A549 (cell line): Measurements from ENCODE around the gene POT1. TPM values are rescaled to one million over a fixed set of nuclear protein-coding genes. Genes with fewer than 3 reads are reported as not detected.
A peak's percentile ranks its signal among the peaks of the same experiment; 100 is the strongest.

ENCODE experiments used
- ATAC-seq, 2 experiments: fragments of 200-7000 bp in 1 of 2; fragments of >200 bp in 1 of 2; cut with Nextera tagmentation in 1 of 2; cut with Tn5 transposase in 1 of 2; 3 replicates each; pipeline versions ENCODE4 v1.8.0 to v1.9.1; 2018 to 2020; ENCODE audit warnings: mild to moderate bottlenecking in 1 of 2, moderate library complexity in 1 of 2
- CTCF ChIA-PET: fragments of 300-600 bp; sonication (Branson Sonifier 250); formaldehyde crosslinking; extraction: SDS; loops from one replicate; lab custom pipeline; 2021; ENCODE audit warnings: antibody characterized with exemption, inconsistent platforms; lab: Yijun Ruan, JAX
- POLR2A ChIA-PET: fragments of 350-600 bp; formaldehyde crosslinking; extraction: SDS; loops from one replicate; lab custom pipeline; 2021; ENCODE audit warnings: antibody characterized with exemption, inconsistent platforms; lab: Yijun Ruan, JAX
- DNase-seq, 2 experiments: peaks; one replicate each; pipeline versions ENCODE4 v3.0.0 to v3.0.0-alpha.2; 2011 to 2016; ENCODE audit warnings: low read depth in 1 of 2, low spot score in 1 of 2
- FAIRE-seq: peaks from 2 replicates; lab custom pipeline; 2011; peaks lifted over from hg19 to GRCh38; lab: Jason Lieb, UNC
- H3K27ac ChIP-seq, 2 experiments: fragments of >200 bp; sonication (Bioruptor Twin); formaldehyde crosslinking; 3 replicates each; pipeline ENCODE4 v1.5.1; 2016 to 2017
- H3K4me1 ChIP-seq: fragments of >200 bp; sonication (Bioruptor Twin); formaldehyde crosslinking; 3 replicates; pipeline ENCODE4 v1.6.1; 2016
- H3K4me2 ChIP-seq: fragments of >200 bp; sonication (Bioruptor Twin); formaldehyde crosslinking; 3 replicates; pipeline ENCODE4 v1.6.1; 2016
- H3K4me3 ChIP-seq: fragments of >200 bp; sonication (Bioruptor Twin); formaldehyde crosslinking; 3 replicates; pipeline ENCODE4 v1.5.1; 2016
- H3K9me3 ChIP-seq: fragments of >200 bp; sonication (Bioruptor Twin); formaldehyde crosslinking; 3 replicates; pipeline ENCODE4 v1.6.1; 2016
- CHD4 ChIP-seq: fragments of 200-600 bp; sonication (generic); IDR thresholded peaks from 2 replicates; pipeline ENCODE4 v1.6.1; 2016; ENCODE audit warnings: antibody characterized with exemption, mild to moderate bottlenecking, borderline replicate concordance
- FOXS1 ChIP-seq: fragments of 250-450 bp; sonication (Bioruptor Pico); IDR thresholded peaks from 2 replicates; pipeline ENCODE4 v1.5.0; 2020; ENCODE audit warnings: mild to moderate bottlenecking, moderate library complexity
- JUNB ChIP-seq: fragments of >200 bp; sonication (Bioruptor Twin); formaldehyde crosslinking; IDR thresholded peaks from 2 replicates; pipeline ENCODE4 v1.6.1; 2016
- KDM1A ChIP-seq: fragments of 200-600 bp; sonication (generic); IDR thresholded peaks from 2 replicates; pipeline ENCODE4 v1.6.1; 2016; ENCODE audit warnings: low read depth, mild to moderate bottlenecking
- MAFK ChIP-seq: fragments of 450-650 bp; IDR thresholded peaks from 2 replicates; pipeline ENCODE4 v1.6.1; 2014; ENCODE audit not compliant: partially characterized antibody
- NFE2L2 ChIP-seq: fragments of 150-350 bp; conservative IDR thresholded peaks from 2 replicates; pipeline ENCODE4 v1.6.1; 2014; ENCODE audit warnings: low read length
- RAD21 ChIP-seq, 2 experiments: fragments of >200 bp in 1 of 2; sonication (Bioruptor Twin) in 1 of 2; formaldehyde crosslinking in 1 of 2; IDR thresholded peaks in 1 of 2; conservative IDR thresholded peaks in 1 of 2; 2 replicates in 1 of 2; 3 replicates in 1 of 2; pipeline ENCODE4 v1.6.1; 2012 to 2018; ENCODE audit warnings: inconsistent platforms in 1 of 2
- SMC3 ChIP-seq: fragments of >200 bp; sonication (Bioruptor Twin); formaldehyde crosslinking; IDR thresholded peaks from 3 replicates; pipeline ENCODE4 v1.6.1; 2018; ENCODE audit warnings: inconsistent platforms
- TP53 ChIP-seq: fragments of 250-450 bp; sonication (Bioruptor Pico); IDR thresholded peaks from 2 replicates; pipeline ENCODE4 v1.5.0; 2021; ENCODE audit warnings: mild to moderate bottlenecking, moderate library complexity
- ZC3H11A ChIP-seq: fragments of 450-650 bp; IDR thresholded peaks from 2 replicates; pipeline ENCODE4 v1.6.1; 2014; ENCODE audit warnings: antibody characterized with exemption, mild to moderate bottlenecking
- ZSCAN20 ChIP-seq: fragments of 250-450 bp; sonication (Bioruptor Pico); IDR thresholded peaks from 2 replicates; pipeline ENCODE4 v1.8.0; 2022; ENCODE audit warnings: mild to moderate bottlenecking, moderate library complexity
- WGBS: methylation state at CpG from one replicate; pipeline ENCODE4 v1.1.6; 2017; ENCODE audit errors: missing lambda C conversion rate; 5-methylcytosine and 5-hydroxymethylcytosine counted together
- polyA plus RNA-seq, 4 experiments: library from polyadenylated mRNA; depleted of rRNA in 3 of 4; stranded (reverse); fragments of >200 nt; fragmentation: RNase III in 1 of 4; extraction: RNeasy Plus Mini Kit Qiagen cat#74134 plus additional on column Dnase treatment in 1 of 4; gene quantifications; 2 replicates in 3 of 4; 3 replicates in 1 of 4; pipeline ENCODE4 v1.2.3, GENCODE V29; 2011 to 2017
- TF ChIP-seq, protein P1 (sequence below): fragments of 250-450 bp; sonication (Bioruptor Pico); IDR thresholded peaks from 2 replicates; pipeline ENCODE4 v1.5.0; 2021; ENCODE audit warnings: mild to moderate bottlenecking, moderate library complexity, borderline replicate concordance
- TF ChIP-seq, protein P2 (sequence below): IDR thresholded peaks from 2 replicates; pipeline ENCODE4 v1.6.1; 2012
- TF ChIP-seq, protein P3 (sequence below): fragments of >200 bp; sonication (Bioruptor Twin); formaldehyde crosslinking; IDR thresholded peaks from 3 replicates; pipeline ENCODE4 v1.5.1; 2016

Gene POT1
- polyA plus RNA-seq, 2 of the 4 experiments (the other 2 are of a cell fraction), result 21.6 to 56.2 TPM

DNA sequence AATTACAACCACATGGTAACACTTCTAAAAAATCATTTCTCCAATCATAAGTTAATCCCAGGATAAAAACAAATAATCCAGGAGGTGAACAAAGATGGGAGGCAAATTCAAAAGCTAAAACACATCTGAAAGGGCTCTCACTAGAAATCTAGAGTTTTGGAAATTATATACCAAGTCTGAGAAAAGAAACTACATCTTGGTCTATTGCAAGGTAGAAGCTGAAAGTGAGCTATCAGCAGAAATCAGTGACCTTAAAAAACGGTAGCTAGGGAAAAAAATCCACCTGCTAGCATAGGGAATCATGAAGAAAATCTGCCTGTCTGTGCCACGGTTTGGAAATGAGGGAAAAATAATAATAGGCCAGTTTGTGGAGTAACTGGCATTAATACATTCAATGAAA is 50.5 kb downstream of the POT1 start:
- TF ChIP-seq JUNB (no peak), NFE2L2 (no peak)
- TF ChIP-seq, protein P1, sequence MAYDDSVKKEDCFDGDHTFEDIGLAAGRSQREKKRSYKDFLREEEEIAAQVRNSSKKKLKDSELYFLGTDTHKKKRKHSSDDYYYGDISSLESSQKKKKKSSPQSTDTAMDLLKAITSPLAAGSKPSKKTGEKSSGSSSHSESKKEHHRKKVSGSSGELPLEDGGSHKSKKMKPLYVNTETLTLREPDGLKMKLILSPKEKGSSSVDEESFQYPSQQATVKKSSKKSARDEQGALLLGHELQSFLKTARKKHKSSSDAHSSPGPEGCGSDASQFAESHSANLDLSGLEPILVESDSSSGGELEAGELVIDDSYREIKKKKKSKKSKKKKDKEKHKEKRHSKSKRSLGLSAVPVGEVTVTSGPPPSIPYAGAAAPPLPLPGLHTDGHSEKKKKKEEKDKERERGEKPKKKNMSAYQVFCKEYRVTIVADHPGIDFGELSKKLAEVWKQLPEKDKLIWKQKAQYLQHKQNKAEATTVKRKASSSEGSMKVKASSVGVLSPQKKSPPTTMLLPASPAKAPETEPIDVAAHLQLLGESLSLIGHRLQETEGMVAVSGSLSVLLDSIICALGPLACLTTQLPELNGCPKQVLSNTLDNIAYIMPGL, result no peak
- TF ChIP-seq, all 56 proteins: peak for 0
- no peak overlapping the region for H3K27ac ChIP-seq
- no peaks in the 10 kb centered on the region for H3K9me3 ChIP-seq
- ChIA-PET POLR2A (no interaction called here), CTCF (no interaction called here)
- 40% methylated on average over 2 of the region's 2 CpGs for WGBS
- H3K4me2 ChIP-seq, result no peak overlapping the region
- H3K4me1 ChIP-seq, result no peaks in the 10 kb centered on the region
- DNase-seq (no peak), FAIRE-seq (no peak), ATAC-seq (no peak)
- no peak overlapping the region for H3K4me3 ChIP-seq

DNA sequence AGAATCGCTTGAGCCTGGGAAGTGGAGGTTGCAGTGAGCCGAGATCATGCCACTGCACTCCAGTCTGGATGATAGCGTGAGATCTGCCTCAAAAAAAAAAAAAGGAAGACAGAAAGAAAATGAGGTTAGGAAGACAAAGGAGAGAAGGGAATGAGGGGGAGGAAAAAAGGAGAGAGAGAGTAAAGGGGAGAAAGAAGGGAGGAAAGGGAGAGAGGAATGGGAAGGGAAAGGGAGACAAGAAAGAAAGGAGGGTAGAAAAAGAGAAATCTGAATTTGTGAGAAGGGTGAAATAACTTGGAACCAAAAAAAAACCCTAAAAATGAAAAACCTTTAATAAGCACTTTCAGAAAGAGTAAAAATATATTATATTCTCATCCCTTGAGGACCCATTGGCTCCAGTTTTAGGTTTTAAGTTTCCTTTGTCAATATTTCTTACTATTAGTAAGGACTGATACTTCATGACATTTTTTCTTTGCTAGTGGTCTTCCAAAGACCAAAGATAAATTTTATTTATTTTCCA is 54.9 kb downstream of the POT1 start:
- DNase-seq, result no peak
- no peaks in the 10 kb centered on the region for H3K4me1 ChIP-seq
- WGBS, result 89% methylated on average over 3 of the region's 3 CpGs
- TF ChIP-seq FOXS1 (no peak), CHD4 (no peak), MAFK (no peak)
- TF ChIP-seq, all 56 proteins: peak for 0
- ChIA-PET CTCF (no interaction called here), POLR2A (no interaction called here)
- ATAC-seq (no peak), FAIRE-seq (no peak)
- H3K27ac ChIP-seq, result no peak overlapping the region
- H3K9me3 ChIP-seq, result no peaks in the 10 kb centered on the region
- no peak overlapping the region for H3K4me3 ChIP-seq
- no peak overlapping the region for H3K4me2 ChIP-seq

DNA sequence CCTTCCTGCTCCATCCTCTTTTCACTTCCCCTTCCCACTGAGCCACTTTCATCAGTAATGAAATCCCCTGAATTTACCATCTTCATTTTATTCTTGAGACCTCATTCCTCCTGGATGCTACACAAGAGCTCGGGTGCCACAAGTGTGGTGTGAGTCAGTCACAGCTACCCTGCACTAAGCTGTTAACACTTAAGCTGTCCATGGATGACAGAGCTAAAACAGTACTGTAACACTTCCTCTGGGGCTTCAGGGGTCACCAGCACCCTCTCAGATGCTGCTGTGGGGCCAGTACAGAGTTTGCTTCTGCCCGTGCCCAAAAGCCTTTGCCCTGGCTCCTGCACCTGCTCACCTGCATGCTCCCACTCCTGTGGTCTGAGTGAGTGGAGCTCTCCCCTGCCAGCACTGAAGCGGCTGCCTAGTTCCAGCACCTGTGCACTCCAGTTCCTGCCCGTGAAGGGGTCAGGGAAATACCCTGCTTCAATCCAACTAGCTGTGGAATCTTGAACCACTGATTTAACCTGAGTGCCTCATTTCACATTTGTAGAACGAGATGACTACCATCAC is 71.9 kb downstream of the POT1 start:
- FAIRE-seq, result no peak
- ChIA-PET POLR2A (no interaction called here), CTCF (interaction anchor here (0.6 to 1.2 kb wide), 2 partner anchors 9 to 179 kb away, joined by 3 to 5 read pairs; no protein-coding TSS in a partner anchor)
- TF ChIP-seq, protein P2, sequence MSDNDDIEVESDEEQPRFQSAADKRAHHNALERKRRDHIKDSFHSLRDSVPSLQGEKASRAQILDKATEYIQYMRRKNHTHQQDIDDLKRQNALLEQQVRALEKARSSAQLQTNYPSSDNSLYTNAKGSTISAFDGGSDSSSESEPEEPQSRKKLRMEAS, result no peak
- TF ChIP-seq ZSCAN20 (CRISPR knock-in tag), result no peak
- TF ChIP-seq, protein P1, result no peak
- WGBS, result 70% methylated on average over 4 of the region's 5 CpGs
- Histone ChIP-seq H3K4me2 (no peak overlapping the region), H3K4me3 (no peak overlapping the region), H3K9me3 (no peaks in the 10 kb centered on the region), H3K27ac (no peak overlapping the region), H3K4me1 (no peaks in the 10 kb centered on the region)
- DNase-seq, result no peak
- ATAC-seq, result peak in 1 of 2 experiments; percentile 54; a peak in 2 of 6 replicates

DNA sequence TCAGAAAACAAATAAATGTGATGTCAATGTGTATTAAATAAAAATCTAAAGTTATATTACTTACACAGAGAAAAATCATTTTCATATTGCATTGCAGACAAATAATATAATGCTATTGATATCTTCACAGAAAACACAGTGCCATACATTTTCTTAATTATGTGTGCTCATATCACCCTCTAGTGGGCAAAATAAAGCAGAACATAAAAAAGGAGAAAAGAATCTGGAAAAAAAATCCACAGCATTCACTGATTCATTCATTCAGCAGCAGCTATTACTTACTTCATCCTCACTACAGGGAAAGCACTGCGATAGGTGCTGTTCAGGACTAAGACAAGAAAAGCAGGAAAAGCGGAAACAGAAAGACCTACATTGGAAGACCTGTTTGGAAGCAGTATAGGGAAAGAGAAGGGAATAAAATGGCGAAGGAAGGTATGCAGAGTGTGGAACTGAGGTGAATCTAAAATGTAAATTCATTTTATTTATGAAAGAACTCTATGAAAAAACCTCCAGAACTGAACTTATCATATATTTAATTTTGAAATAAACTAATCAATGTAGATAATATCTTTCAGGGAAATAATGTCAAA is 73.2 kb downstream of the POT1 start:
- peak; percentile 3 to 30 for DNase-seq
- Histone ChIP-seq H3K4me2 (no peak overlapping the region), H3K9me3 (no peaks in the 10 kb centered on the region), H3K27ac (no peak overlapping the region), H3K4me3 (no peak overlapping the region), H3K4me1 (no peaks in the 10 kb centered on the region)
- 39% methylated on average over 3 of the region's 3 CpGs for WGBS
- ChIA-PET CTCF (interaction anchor here (0.6 to 1.6 kb wide), 3 partner anchors 10 to 726 kb away, joined by 3 to 4 read pairs (median 4); no protein-coding TSS in a partner anchor), POLR2A (no interaction called here)
- TF ChIP-seq ZC3H11A (no peak), SMC3 (peak; percentile 50), NFE2L2 (no peak), KDM1A (no peak), TP53 (no peak), RAD21 (conservative IDR thresholded peaks at IDR 0.05 in 1 of 2, IDR thresholded peaks at IDR 0.05 in 1 of 2) (peak; percentile 67 to 68), FOXS1 (no peak)
- TF ChIP-seq, protein P2, result no peak
- TF ChIP-seq, protein P3, sequence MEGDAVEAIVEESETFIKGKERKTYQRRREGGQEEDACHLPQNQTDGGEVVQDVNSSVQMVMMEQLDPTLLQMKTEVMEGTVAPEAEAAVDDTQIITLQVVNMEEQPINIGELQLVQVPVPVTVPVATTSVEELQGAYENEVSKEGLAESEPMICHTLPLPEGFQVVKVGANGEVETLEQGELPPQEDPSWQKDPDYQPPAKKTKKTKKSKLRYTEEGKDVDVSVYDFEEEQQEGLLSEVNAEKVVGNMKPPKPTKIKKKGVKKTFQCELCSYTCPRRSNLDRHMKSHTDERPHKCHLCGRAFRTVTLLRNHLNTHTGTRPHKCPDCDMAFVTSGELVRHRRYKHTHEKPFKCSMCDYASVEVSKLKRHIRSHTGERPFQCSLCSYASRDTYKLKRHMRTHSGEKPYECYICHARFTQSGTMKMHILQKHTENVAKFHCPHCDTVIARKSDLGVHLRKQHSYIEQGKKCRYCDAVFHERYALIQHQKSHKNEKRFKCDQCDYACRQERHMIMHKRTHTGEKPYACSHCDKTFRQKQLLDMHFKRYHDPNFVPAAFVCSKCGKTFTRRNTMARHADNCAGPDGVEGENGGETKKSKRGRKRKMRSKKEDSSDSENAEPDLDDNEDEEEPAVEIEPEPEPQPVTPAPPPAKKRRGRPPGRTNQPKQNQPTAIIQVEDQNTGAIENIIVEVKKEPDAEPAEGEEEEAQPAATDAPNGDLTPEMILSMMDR, result peak; percentile 70
- ATAC-seq, result peak; percentile 59 to 72; a peak in 5 of 6 replicates
- peak; percentile 67 for FAIRE-seq
